ENCODE data around the gene INSYN1.

INSYN1 gene

DNA sequence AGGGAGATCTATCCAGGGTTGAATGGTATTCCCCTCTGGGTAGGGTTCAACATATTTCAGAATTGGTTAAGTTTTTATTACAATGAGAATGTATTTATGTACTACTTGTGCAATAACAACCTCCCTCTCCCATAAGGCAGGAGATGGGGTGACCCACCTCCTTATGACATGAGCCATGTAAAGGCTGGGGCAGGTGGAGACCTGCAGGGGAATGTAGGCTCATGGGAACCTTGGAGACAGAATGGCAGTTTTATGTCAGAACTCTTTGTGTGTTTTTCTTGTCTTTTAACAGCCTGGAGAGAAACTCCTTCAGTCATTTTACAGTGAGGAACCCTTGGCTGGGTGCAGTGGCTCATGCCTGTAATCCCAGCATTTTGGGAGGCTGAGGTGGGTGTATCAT lies 24.6 kb upstream of the INSYN1 start:
- H3K27me3 ChIP-seq (ENCODE audit: control insufficient read depth in 5 of 5, insufficient read depth in 4 of 5, low read length in 5 of 5): peaks cover 2 to 8% (median 4%) of the 10 kb centered on the region in 5 donors
- H3K9ac ChIP-seq (ENCODE audit: low read length in 5 of 5): no peak overlapping the region
- H3K9me3 ChIP-seq (ENCODE audit: control insufficient read depth in 5 of 5, low read length in 5 of 5): no peaks in the 10 kb centered on the region
- no peak overlapping the region for H3K4me3 ChIP-seq (ENCODE audit: low read depth in 1 of 5, low read length in 5 of 5)
- no peak overlapping the region for H3K27ac ChIP-seq (ENCODE audit: low read depth, low read length)
- no peaks in the 10 kb centered on the region for H3K36me3 ChIP-seq (ENCODE audit: control insufficient read depth in 5 of 5, insufficient read depth in 5 of 5, low read length in 5 of 5)
- H3K4me1 ChIP-seq (ENCODE audit: control insufficient read depth in 5 of 5, insufficient read depth in 5 of 5, low read length in 5 of 5): no peaks in the 10 kb centered on the region

- Histone ChIP-seq H3K4me1 (ENCODE audit: control insufficient read depth in 5 of 5, insufficient read depth in 5 of 5, low read length in 5 of 5) (no peaks in the 10 kb centered on the region), H3K9ac (ENCODE audit: low read length in 5 of 5) (no peak overlapping the region), H3K27ac (ENCODE audit: low read depth, low read length) (no peak overlapping the region), H3K36me3 (ENCODE audit: control insufficient read depth in 5 of 5, insufficient read depth in 5 of 5, low read length in 5 of 5) (no peaks in the 10 kb centered on the region), H3K27me3 (ENCODE audit: control insufficient read depth in 5 of 5, insufficient read depth in 4 of 5, low read length in 5 of 5) (peaks cover 4 to 10% (median 9%) of the 10 kb centered on the region in 5 donors), H3K9me3 (ENCODE audit: control insufficient read depth in 5 of 5, low read length in 5 of 5) (no peaks in the 10 kb centered on the region), H3K4me3 (ENCODE audit: low read depth in 1 of 5, low read length in 5 of 5) (no peak overlapping the region)
Observed at GRCh38 chr15:73773428-73773827, 20.3 kb upstream of the INSYN1 start.

DNA sequence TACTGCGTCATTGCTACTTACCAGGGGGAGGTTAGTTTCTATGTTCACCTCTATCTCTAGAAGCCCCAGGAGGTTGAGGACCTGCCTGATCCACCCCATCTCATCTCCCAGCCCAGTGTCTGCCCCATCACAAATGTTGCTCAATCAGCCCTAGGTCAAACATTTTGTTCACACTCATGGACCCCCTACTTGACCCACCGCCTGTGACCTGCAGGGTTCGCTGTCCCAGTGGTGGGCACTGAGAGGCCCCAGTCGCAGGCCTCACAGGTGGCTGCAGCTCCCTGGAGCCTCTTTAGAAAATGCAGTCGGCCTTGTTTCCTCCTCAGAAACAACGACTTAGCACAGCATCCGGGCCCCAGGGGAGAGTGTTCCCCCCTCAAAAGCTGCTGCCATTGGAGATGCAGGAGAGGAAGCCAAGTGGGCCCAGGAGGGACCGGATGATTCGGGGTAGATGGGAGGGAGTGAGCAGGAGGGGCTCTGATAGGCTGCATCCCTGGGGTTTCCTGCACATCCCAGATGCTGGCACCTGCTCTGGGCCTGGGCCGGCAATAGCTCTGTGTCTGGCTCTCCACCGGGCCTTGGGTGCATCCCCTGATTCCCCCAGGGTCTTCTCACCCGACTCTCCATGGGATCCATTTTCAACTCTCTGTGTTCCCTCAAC lies 18.4 kb upstream of the INSYN1 start:
- Histone ChIP-seq H3K9ac (ENCODE audit: low read length in 5 of 5) (no peak overlapping the region), H3K4me1 (ENCODE audit: control insufficient read depth in 5 of 5, insufficient read depth in 5 of 5, low read length in 5 of 5) (no peaks in the 10 kb centered on the region), H3K4me3 (ENCODE audit: low read depth in 1 of 5, low read length in 5 of 5) (no peak overlapping the region), H3K27me3 (ENCODE audit: control insufficient read depth in 5 of 5, insufficient read depth in 4 of 5, low read length in 5 of 5) (peaks cover 4 to 19% (median 17%) of the 10 kb centered on the region in 5 donors), H3K9me3 (ENCODE audit: control insufficient read depth in 5 of 5, low read length in 5 of 5) (no peaks in the 10 kb centered on the region), H3K36me3 (ENCODE audit: control insufficient read depth in 5 of 5, insufficient read depth in 5 of 5, low read length in 5 of 5) (no peaks in the 10 kb centered on the region), H3K27ac (ENCODE audit: low read depth, low read length) (no peak overlapping the region)

GRCh38 chr15:73770050-73770449 lies 16.9 kb upstream of the INSYN1 start:
- H3K4me1 ChIP-seq (ENCODE audit: control insufficient read depth in 5 of 5, insufficient read depth in 5 of 5, low read length in 5 of 5): no peaks in the 10 kb centered on the region
- no peaks in the 10 kb centered on the region for H3K36me3 ChIP-seq (ENCODE audit: control insufficient read depth in 5 of 5, insufficient read depth in 5 of 5, low read length in 5 of 5)
- no peaks in the 10 kb centered on the region for H3K9me3 ChIP-seq (ENCODE audit: control insufficient read depth in 5 of 5, low read length in 5 of 5)
- peaks cover 4 to 20% (median 18%) of the 10 kb centered on the region in 5 donors for H3K27me3 ChIP-seq (ENCODE audit: control insufficient read depth in 5 of 5, insufficient read depth in 4 of 5, low read length in 5 of 5)
- no peak overlapping the region for H3K9ac ChIP-seq (ENCODE audit: low read length in 5 of 5)
- H3K27ac ChIP-seq (ENCODE audit: low read depth, low read length): no peak overlapping the region
- no peak overlapping the region for H3K4me3 ChIP-seq (ENCODE audit: low read depth in 1 of 5, low read length in 5 of 5)

- Histone ChIP-seq H3K9ac (ENCODE audit: low read length in 5 of 5) (no peak overlapping the region), H3K36me3 (ENCODE audit: control insufficient read depth in 5 of 5, insufficient read depth in 5 of 5, low read length in 5 of 5) (no peaks in the 10 kb centered on the region), H3K4me1 (ENCODE audit: control insufficient read depth in 5 of 5, insufficient read depth in 5 of 5, low read length in 5 of 5) (no peaks in the 10 kb centered on the region), H3K27ac (ENCODE audit: low read depth, low read length) (no peak overlapping the region), H3K9me3 (ENCODE audit: control insufficient read depth in 5 of 5, low read length in 5 of 5) (no peaks in the 10 kb centered on the region), H3K4me3 (ENCODE audit: low read depth in 1 of 5, low read length in 5 of 5) (no peak overlapping the region), H3K27me3 (ENCODE audit: control insufficient read depth in 5 of 5, insufficient read depth in 4 of 5, low read length in 5 of 5) (peaks cover 4 to 17% (median 11%) of the 10 kb centered on the region in 5 donors)
Observed at GRCh38 chr15:73767806-73768501, 14.8 kb upstream of the INSYN1 start.

- peaks cover 3 to 13% (median 12%) of the 10 kb centered on the region in 5 donors for H3K27me3 ChIP-seq (ENCODE audit: control insufficient read depth in 5 of 5, insufficient read depth in 4 of 5, low read length in 5 of 5)
- no peaks in the 10 kb centered on the region for H3K4me1 ChIP-seq (ENCODE audit: control insufficient read depth in 5 of 5, insufficient read depth in 5 of 5, low read length in 5 of 5)
- no peak overlapping the region for H3K4me3 ChIP-seq (ENCODE audit: low read depth in 1 of 5, low read length in 5 of 5)
- no peak overlapping the region for H3K9ac ChIP-seq (ENCODE audit: low read length in 5 of 5)
- no peak overlapping the region for H3K27ac ChIP-seq (ENCODE audit: low read depth, low read length)
- no peaks in the 10 kb centered on the region for H3K9me3 ChIP-seq (ENCODE audit: control insufficient read depth in 5 of 5, low read length in 5 of 5)
- no peaks in the 10 kb centered on the region for H3K36me3 ChIP-seq (ENCODE audit: control insufficient read depth in 5 of 5, insufficient read depth in 5 of 5, low read length in 5 of 5)
Observed at GRCh38 chr15:73766598-73766997, 13.4 kb upstream of the INSYN1 start.

DNA sequence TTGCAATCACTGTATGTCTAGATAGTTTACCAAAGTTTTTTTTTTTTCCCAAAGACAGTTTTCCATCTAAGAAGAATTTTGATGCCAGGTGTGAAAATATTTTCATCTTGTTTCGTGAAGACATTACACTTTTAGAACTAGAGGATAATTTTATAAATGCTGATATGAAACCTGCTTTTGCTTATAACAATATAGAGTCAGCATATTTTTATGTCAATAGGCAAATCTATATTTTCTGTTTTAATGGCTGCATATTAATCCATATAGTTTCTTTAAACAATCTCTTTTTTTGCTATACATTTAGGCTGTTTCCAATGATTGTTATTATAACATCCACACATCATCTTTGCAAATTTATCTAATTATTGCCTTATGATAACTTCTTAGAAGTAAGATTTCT lies 12.6 kb upstream of the INSYN1 start:
- Histone ChIP-seq H3K36me3 (ENCODE audit: control insufficient read depth in 5 of 5, insufficient read depth in 5 of 5, low read length in 5 of 5) (no peaks in the 10 kb centered on the region), H3K27me3 (ENCODE audit: control insufficient read depth in 5 of 5, insufficient read depth in 4 of 5, low read length in 5 of 5) (peaks cover 3 to 13% (median 13%) of the 10 kb centered on the region in 5 donors), H3K9me3 (ENCODE audit: control insufficient read depth in 5 of 5, low read length in 5 of 5) (no peaks in the 10 kb centered on the region), H3K4me3 (ENCODE audit: low read depth in 1 of 5, low read length in 5 of 5) (no peak overlapping the region), H3K27ac (ENCODE audit: low read depth, low read length) (no peak overlapping the region), H3K4me1 (ENCODE audit: control insufficient read depth in 5 of 5, insufficient read depth in 5 of 5, low read length in 5 of 5) (no peaks in the 10 kb centered on the region), H3K9ac (ENCODE audit: low read length in 5 of 5) (no peak overlapping the region)

DNA sequence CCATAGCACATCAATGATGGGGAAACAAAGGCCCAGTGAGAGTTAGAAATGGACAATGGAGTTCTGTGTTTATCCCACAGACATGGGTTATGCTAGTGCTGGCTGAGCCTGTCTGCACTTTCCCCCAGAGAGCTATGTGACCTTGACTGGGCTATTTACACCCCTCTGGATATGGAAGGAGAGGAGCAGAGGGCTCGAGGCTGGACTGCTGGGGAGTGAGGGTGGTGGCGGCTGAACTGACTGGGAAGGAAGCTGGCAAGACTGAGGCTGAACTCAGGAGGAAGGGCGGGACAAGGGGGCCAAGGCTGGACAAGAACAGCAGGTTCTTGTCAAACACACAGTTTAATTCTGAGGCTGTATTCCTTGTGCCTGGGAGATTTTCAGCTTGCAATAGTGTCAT lies 10.8 kb upstream of the INSYN1 start:
- Histone ChIP-seq H3K27me3 (ENCODE audit: control insufficient read depth in 5 of 5, insufficient read depth in 4 of 5, low read length in 5 of 5) (peaks cover 3 to 21% (median 13%) of the 10 kb centered on the region in 5 donors), H3K9ac (ENCODE audit: low read length in 5 of 5) (no peak overlapping the region), H3K4me3 (ENCODE audit: low read depth in 1 of 5, low read length in 5 of 5) (no peak overlapping the region), H3K4me1 (ENCODE audit: control insufficient read depth in 5 of 5, insufficient read depth in 5 of 5, low read length in 5 of 5) (no peaks in the 10 kb centered on the region), H3K36me3 (ENCODE audit: control insufficient read depth in 5 of 5, insufficient read depth in 5 of 5, low read length in 5 of 5) (no peaks in the 10 kb centered on the region), H3K27ac (ENCODE audit: low read depth, low read length) (no peak overlapping the region), H3K9me3 (ENCODE audit: control insufficient read depth in 5 of 5, low read length in 5 of 5) (no peaks in the 10 kb centered on the region)

DNA sequence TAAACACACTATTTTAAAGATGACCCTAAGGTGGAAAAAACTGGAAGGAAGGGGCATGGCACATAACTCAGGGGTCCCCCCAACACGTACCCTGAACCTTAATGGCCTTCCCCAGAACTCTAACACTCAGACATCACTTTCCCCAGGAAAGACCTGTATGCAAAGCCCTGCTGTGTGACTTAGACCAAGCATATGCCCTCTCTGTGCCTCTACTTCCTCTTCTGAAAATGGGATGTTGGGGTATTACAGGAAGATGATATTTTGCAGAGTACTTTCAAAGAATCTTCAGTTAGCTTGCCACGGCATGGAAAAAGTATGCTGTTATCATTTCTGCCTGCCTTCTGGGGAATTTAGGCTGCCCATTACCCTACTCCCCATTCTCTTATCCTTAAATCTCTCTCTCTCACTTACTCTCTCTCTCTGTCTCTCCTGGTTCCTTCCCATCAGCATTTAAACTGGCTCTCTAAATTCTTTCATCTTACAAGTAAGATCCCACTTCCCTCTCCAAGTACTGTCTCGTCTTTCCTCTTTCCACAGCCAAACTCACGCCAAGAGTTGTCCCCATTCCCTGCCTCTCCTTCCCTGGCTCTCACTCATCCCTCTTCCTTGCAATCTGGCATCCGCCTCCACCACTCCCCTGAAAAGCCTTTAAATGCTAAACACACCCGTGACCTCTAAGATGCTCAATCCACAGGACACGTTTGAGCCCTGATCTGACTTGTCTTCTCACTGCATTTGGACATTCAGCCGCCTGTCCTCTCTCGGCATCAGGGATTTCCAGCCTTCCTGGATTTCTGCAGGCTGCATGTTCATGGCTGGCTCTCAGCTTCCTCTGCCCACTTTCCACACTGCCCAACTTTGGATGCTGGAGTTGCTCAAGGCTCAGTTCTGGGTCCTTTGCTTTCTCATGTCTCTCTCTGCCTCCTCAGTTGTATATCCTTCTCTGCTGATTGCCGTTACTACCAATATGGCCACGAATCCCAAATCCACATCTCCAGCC lies 7.5 kb upstream of the INSYN1 start:
- Histone ChIP-seq H3K4me1 (ENCODE audit: control insufficient read depth in 5 of 5, insufficient read depth in 5 of 5, low read length in 5 of 5) (no peaks in the 10 kb centered on the region), H3K36me3 (ENCODE audit: control insufficient read depth in 5 of 5, insufficient read depth in 5 of 5, low read length in 5 of 5) (no peaks in the 10 kb centered on the region), H3K9me3 (ENCODE audit: control insufficient read depth in 5 of 5, low read length in 5 of 5) (no peaks in the 10 kb centered on the region), H3K4me3 (ENCODE audit: low read depth in 1 of 5, low read length in 5 of 5) (no peak overlapping the region), H3K27me3 (ENCODE audit: control insufficient read depth in 5 of 5, insufficient read depth in 4 of 5, low read length in 5 of 5) (peaks cover 9 to 38% (median 15%) of the 10 kb centered on the region in 5 donors), H3K9ac (ENCODE audit: low read length in 5 of 5) (no peak overlapping the region), H3K27ac (ENCODE audit: low read depth, low read length) (no peak overlapping the region)
